ENCODE measurements around the gene RAPGEF6.

RAPGEF6 gene

DNA sequence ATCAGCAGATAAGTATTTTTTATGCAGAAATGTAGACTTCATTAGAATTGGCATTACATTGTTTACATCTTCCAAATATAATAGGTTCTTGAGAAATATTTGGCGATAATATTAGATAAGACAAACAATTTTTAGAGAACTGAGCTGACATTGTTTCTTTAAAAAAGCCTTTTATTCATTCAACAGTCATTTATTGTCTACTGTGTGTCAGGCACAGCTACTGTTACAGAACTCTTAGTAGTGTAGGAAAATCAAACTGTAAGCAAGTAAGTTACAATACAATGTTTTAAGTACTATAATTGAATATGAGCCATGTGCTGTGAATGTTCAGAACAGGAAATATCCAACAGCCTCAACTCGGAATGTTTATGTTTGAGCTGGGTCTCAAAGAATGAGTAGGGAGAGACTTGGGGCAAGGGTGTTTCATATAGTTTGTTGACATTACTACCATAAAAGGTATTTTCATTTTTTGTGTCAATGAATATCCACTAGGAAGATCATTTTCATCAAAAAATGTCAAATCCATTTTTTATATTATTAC lies 257.2 kb downstream of the RAPGEF6 start:
- H3K4me1 ChIP-seq, result peaks cover 50% of the 10 kb centered on the region
- peaks cover 10% of the 10 kb centered on the region; the same call in 1 of the 2 replicates for H4K20me1 ChIP-seq
- no peaks in the 10 kb centered on the region for H3K27me3 ChIP-seq
- H3K27ac ChIP-seq, result no peak overlapping the region
- H3K4me2 ChIP-seq, result no peak overlapping the region
- H3K9me3 ChIP-seq, result peaks cover 4% of the 10 kb centered on the region; the same call in 1 of the 2 replicates
- H3K36me3 ChIP-seq, result peaks cover 36% of the 10 kb centered on the region
- no peak overlapping the region for H3K4me3 ChIP-seq
- no peak for TF ChIP-seq Cebpa-rat (IDR thresholded peaks at IDR 0.05)
- H3K9ac ChIP-seq, result no peak overlapping the region

DNA sequence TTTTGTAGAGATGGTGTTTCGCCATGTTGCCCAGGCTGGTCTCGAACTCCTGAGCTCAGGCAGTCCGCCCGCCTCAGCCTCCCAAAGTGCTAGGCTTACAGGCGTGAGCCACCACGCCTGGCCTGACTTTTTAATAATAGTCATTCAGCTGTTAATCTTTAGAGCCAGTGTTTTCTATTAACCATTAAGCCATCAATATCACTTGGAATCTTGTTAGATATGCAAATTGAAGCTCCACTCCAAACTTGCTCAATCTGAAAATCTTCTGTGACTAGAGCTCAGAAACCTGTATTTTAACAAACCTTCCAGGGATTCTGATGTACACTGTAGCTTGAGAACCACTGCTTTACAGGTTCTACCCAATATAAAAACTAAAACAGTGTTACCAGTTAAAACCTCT lies 257.7 kb downstream of the RAPGEF6 start:
- TF ChIP-seq Cebpa-rat (IDR thresholded peaks at IDR 0.05), result no peak
- Histone ChIP-seq H3K27ac (no peak overlapping the region), H3K4me3 (no peak overlapping the region)

DNA sequence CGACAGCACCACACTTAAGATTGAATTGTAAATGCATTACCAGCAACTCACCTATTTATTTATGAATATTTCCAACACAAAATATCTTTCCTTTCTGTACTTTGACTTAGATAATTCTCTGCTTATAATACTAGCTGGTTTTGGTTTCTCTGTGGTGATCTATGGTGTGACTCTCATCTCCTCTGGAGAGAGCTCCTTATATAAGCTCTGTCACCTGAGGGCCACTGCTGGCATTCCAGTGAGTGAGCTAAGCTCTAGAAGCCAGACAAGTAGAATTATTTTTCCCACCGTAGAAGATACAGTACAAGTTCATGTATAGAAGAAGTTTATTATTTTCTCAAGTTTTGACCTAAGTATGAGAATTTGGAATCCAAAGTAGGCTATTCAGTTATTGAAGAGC lies 259.7 kb downstream of the RAPGEF6 start:
- Histone ChIP-seq H4K20me1 (peaks cover 5% of the 10 kb centered on the region; the same call in 1 of the 2 replicates), H3K4me1 (peaks cover 25% of the 10 kb centered on the region), H3K4me3 (no peak overlapping the region), H3K9me3 (peaks cover 4% of the 10 kb centered on the region; the same call in 1 of the 2 replicates), H3K9ac (no peak overlapping the region), H3K27me3 (no peaks in the 10 kb centered on the region), H3K4me2 (no peak overlapping the region), H3K36me3 (peaks cover 20% of the 10 kb centered on the region), H3K27ac (no peak overlapping the region)
- no peak for TF ChIP-seq Cebpa-rat (IDR thresholded peaks at IDR 0.05)

More for the DNA sequence above, 257.7 kb downstream of the RAPGEF6 start:
- Histone ChIP-seq H3K4me1 (peaks cover 45% of the 10 kb centered on the region), H3K36me3 (peaks cover 33% of the 10 kb centered on the region), H3K27me3 (no peaks in the 10 kb centered on the region), H3K9ac (no peak overlapping the region), H3K4me2 (no peak overlapping the region), H4K20me1 (peaks cover 5% of the 10 kb centered on the region; the same call in 1 of the 2 replicates), H3K9me3 (peaks cover 4% of the 10 kb centered on the region; the same call in 1 of the 2 replicates)
